GM23248 (cell line): ENCODE measurements around the gene RAB24. TPM values are rescaled to one million over a fixed set of nuclear protein-coding genes. Genes with fewer than 3 reads are reported as not detected.

Experiments used
- DNase-seq: peaks from one replicate; pipeline ENCODE4 v3.0.0-alpha.2; 2015
- H2AFZ ChIP-seq: fragments of 200-600 bp; sonication (generic); 2 replicates; pipeline ENCODE4 v1.6.1; 2016; ENCODE audit warnings: antibody characterized with exemption
- H3F3A ChIP-seq: fragments of 200-600 bp; sonication (generic); 2 replicates; pipeline ENCODE4 v1.6.1; 2016; ENCODE audit warnings: mild to moderate bottlenecking, antibody characterized with exemption, mixed run types; ENCODE audit not compliant: insufficient read depth
- H3K27ac ChIP-seq: fragments of 200-600 bp; sonication (generic); 2 replicates; pipeline ENCODE4 v1.5.1; 2016; ENCODE audit warnings: mild to moderate bottlenecking
- H3K27me3 ChIP-seq: fragments of 200-600 bp; sonication (generic); replicated peaks from 2 replicates; pipeline ENCODE4 v1.6.1; 2016; ENCODE audit warnings: mild to moderate bottlenecking; ENCODE audit not compliant: insufficient read depth
- H3K36me3 ChIP-seq: fragments of 200-600 bp; sonication (generic); 2 replicates; pipeline ENCODE4 v1.6.1; 2016; ENCODE audit warnings: low read depth, mild to moderate bottlenecking
- H3K4me1 ChIP-seq: fragments of 200-600 bp; sonication (generic); 2 replicates; pipeline ENCODE4 v1.6.1; 2016; ENCODE audit warnings: mild to moderate bottlenecking; ENCODE audit not compliant: insufficient read depth
- H3K4me2 ChIP-seq: fragments of 200-600 bp; sonication (generic); one replicate; pipeline ENCODE4 v1.6.1; 2016; ENCODE audit warnings: mild to moderate bottlenecking; ENCODE audit not compliant: unreplicated experiment
- H3K4me3 ChIP-seq: fragments of 200-600 bp; sonication (generic); 2 replicates; pipeline ENCODE4 v1.5.1; 2016; ENCODE audit warnings: mild to moderate bottlenecking
- H3K79me2 ChIP-seq: fragments of 200-600 bp; sonication (generic); 2 replicates; pipeline ENCODE4 v1.6.1; 2016; ENCODE audit warnings: mild to moderate bottlenecking; ENCODE audit not compliant: insufficient read depth
- H3K9ac ChIP-seq: fragments of 200-600 bp; sonication (generic); 2 replicates; pipeline ENCODE4 v1.6.1; 2016; ENCODE audit warnings: mild to moderate bottlenecking
- H3K9me2 ChIP-seq: fragments of 200-600 bp; sonication (generic); 2 replicates; pipeline ENCODE4 v1.6.1; 2016; ENCODE audit warnings: mixed run types, mild to moderate bottlenecking, moderate library complexity; ENCODE audit not compliant: insufficient read depth
- H3K9me3 ChIP-seq: fragments of 200-600 bp; sonication (generic); one replicate; pipeline ENCODE4 v1.6.1; 2017; ENCODE audit warnings: low read depth
- H4K20me1 ChIP-seq: fragments of 200-600 bp; sonication (generic); 2 replicates; pipeline ENCODE4 v1.6.0; 2016; ENCODE audit not compliant: insufficient read depth
- EZH2 ChIP-seq: fragments of 200-600 bp; sonication (generic); IDR thresholded peaks from 2 replicates; pipeline ENCODE4 v1.6.1; 2018; ENCODE audit warnings: antibody characterized with exemption, mild to moderate bottlenecking; ENCODE audit not compliant: insufficient read depth, poor library complexity, severe bottlenecking
- EZH2phosphoT487 ChIP-seq: fragments of 200-600 bp; sonication (generic); IDR thresholded peaks from 2 replicates; pipeline ENCODE4 v1.6.1; 2018; ENCODE audit warnings: antibody characterized with exemption, moderate library complexity, mild to moderate bottlenecking, low read depth; ENCODE audit not compliant: insufficient read depth
- WGBS, 2 experiments: methylation state at CpG; one replicate each; pipeline ENCODE4 v1.1.6; 2015 to 2017; ENCODE audit warnings: low lambda C conversion rate in 2 of 2, low coverage in 1 of 2; ENCODE audit errors: missing lambda C conversion rate in 2 of 2; 5-methylcytosine and 5-hydroxymethylcytosine counted together
- in situ Hi-C: fragments of 300-500 bp; cut with MboI; formaldehyde crosslinking; loops from 2 replicates; pipeline ENCODE4 v1.15.0; 2020
- polyA plus RNA-seq: library from polyadenylated mRNA; unstranded; fragments of >200 nt; fragmentation: Nextera tagmentation; extraction: Ambion mirVana; gene quantifications from 2 replicates; pipeline ENCODE4 v1.2.1, GENCODE V29; 2016
- total RNA-seq: library from RNA; depleted of rRNA; stranded (reverse); fragments of >200 nt; shearing (Covaris generic); gene quantifications from 2 replicates; pipeline ENCODE4 v1.2.3, GENCODE V29; 2014

Gene RAB24
- total and polyA plus RNA-seq, 2 experiments from 2014 or later: 28.9 to 31.5 TPM

GRCh38 chr5:177338251-177339106, 35.0 kb upstream of the RAB24 start:
- H3K36me3 ChIP-seq: peaks cover 4% of the 10 kb centered on the region
- WGBS, 2 experiments: 93 to 96% methylated on average over 16 to 22 of the region's 22 CpGs
- in situ Hi-C loops: no loop called here

GRCh38 chr5:177336603-177337494, 33.3 kb upstream of the RAB24 start:
- Histone ChIP-seq H2AFZ (no peak overlapping the region), H3K4me2 (no peak overlapping the region), H3K27ac (no peak overlapping the region), H3K4me3 (no peak overlapping the region), H3K79me2 (peaks cover 33% of the 10 kb centered on the region), H3K27me3 (no peaks in the 10 kb centered on the region), H3K4me1 (no peaks in the 10 kb centered on the region), H4K20me1 (no peaks in the 10 kb centered on the region), H3K9ac (no peak overlapping the region), H3F3A (no peaks in the 10 kb centered on the region), H3K36me3 (peaks cover 4% of the 10 kb centered on the region; the same call in 1 of the 2 replicates), H3K9me2 (no peaks in the 10 kb centered on the region), H3K9me3 (no peaks in the 10 kb centered on the region)
- TF ChIP-seq EZH2 (no peak), EZH2phosphoT487 (no peak)
- in situ Hi-C loops: no loop called here
- no peak for DNase-seq
- WGBS, 2 experiments: 94 to 96% methylated on average over 30 to 35 of the region's 36 CpGs

More at GRCh38 chr5:177338251-177339106, 35.0 kb upstream of the RAB24 start:
- no peak for TF ChIP-seq EZH2
- Histone ChIP-seq H3F3A (no peaks in the 10 kb centered on the region), H3K79me2 (peaks cover 49% of the 10 kb centered on the region), H3K27me3 (no peaks in the 10 kb centered on the region), H3K9ac (no peak overlapping the region), H3K9me3 (no peaks in the 10 kb centered on the region), H4K20me1 (no peaks in the 10 kb centered on the region), H3K27ac (no peak overlapping the region), H3K9me2 (no peaks in the 10 kb centered on the region), H3K4me2 (no peak overlapping the region), H2AFZ (no peak overlapping the region), H3K4me1 (no peaks in the 10 kb centered on the region), H3K4me3 (no peak overlapping the region)
- no peak for DNase-seq

GRCh38 chr5:177336112-177336511, 32.6 kb upstream of the RAB24 start:
- Histone ChIP-seq H3K4me2 (no peak overlapping the region), H4K20me1 (no peaks in the 10 kb centered on the region), H3K9me3 (no peaks in the 10 kb centered on the region), H3K36me3 (peaks cover 4% of the 10 kb centered on the region; the same call in 1 of the 2 replicates), H2AFZ (no peak overlapping the region), H3K4me3 (no peak overlapping the region), H3K27me3 (no peaks in the 10 kb centered on the region), H3K79me2 (peaks cover 26% of the 10 kb centered on the region), H3K9me2 (no peaks in the 10 kb centered on the region), H3K9ac (no peak overlapping the region), H3F3A (no peaks in the 10 kb centered on the region), H3K27ac (no peak overlapping the region), H3K4me1 (no peaks in the 10 kb centered on the region)
- DNase-seq: peak; percentile 44
- in situ Hi-C loops: no loop called here
- 68 to 70% methylated on average over 12 of the region's 12 CpGs for WGBS, 2 experiments
- TF ChIP-seq EZH2phosphoT487: no peak
- TF ChIP-seq EZH2: no peak

- H3K27ac ChIP-seq: no peak overlapping the region
- H3K4me2 ChIP-seq: no peak overlapping the region
- no peak overlapping the region for H2AFZ ChIP-seq
- no peak overlapping the region for H3K4me3 ChIP-seq
- no peak for TF ChIP-seq EZH2phosphoT487
- TF ChIP-seq EZH2: no peak
- H4K20me1 ChIP-seq: no peaks in the 10 kb centered on the region
- no peaks in the 10 kb centered on the region for H3F3A ChIP-seq
- H3K4me1 ChIP-seq: no peaks in the 10 kb centered on the region
- H3K36me3 ChIP-seq: peaks cover 4% of the 10 kb centered on the region; the same call in 1 of the 2 replicates
- WGBS, 2 experiments: 85 to 88% methylated on average over 7 of the region's 7 CpGs
- no peak overlapping the region for H3K9ac ChIP-seq
- H3K27me3 ChIP-seq: no peaks in the 10 kb centered on the region
- in situ Hi-C loops: no loop called here
- H3K9me3 ChIP-seq: no peaks in the 10 kb centered on the region
- DNase-seq: no peak
- H3K79me2 ChIP-seq: peaks cover 21% of the 10 kb centered on the region
- H3K9me2 ChIP-seq: no peaks in the 10 kb centered on the region
Measured at GRCh38 chr5:177335701-177336065, 32.2 kb upstream of the RAB24 start.
